ENCODE data around the gene EVC2.

EVC2 gene

DNA sequence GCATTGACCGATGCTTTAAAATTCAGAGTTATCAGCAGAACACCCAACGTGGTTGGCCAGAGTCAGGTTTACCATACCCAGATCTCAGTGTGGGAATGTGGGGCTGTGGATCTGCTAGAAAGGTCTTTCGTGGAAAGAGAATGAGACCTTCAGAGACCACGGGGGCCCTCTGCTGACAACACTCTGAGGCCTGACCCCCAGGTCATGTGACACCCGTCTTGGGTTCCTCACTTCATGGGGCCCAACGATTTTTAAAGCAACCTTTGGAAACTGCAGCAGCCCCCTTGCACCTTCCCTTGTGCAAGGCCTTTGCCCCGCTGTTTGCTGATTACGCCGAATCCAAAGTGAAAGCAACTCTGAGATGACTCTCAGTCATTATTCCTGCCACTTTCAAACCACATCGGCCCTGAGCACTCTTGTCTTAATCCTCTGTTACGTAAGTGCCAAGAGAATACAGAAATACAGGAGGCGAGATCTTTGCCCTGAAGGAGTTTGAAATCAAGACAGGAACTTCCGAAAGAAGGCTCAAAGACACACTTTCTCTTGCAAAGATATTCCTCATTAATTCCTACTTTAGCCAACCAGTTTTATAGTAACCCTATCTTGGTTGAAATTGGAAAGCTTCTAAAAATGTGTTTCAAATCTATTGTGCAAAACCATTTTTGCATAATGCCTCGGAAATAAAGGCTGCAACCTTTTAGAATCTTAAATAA lies 88.3 kb downstream of the EVC2 start:
- no peak for TF ChIP-seq CTCF (IDR thresholded peaks at IDR 0.05)
- H3K27me3 ChIP-seq: no peaks in the 10 kb centered on the region
- no peak overlapping the region for H3K4me3 ChIP-seq (ENCODE audit: low read depth in 1 of 2, low read length in 1 of 2)
- H3K27ac ChIP-seq: no peak overlapping the region
- H3K9me3 ChIP-seq: no peaks in the 10 kb centered on the region
- no peaks in the 10 kb centered on the region for H3K36me3 ChIP-seq
- no peaks in the 10 kb centered on the region for H3K4me1 ChIP-seq (ENCODE audit: control insufficient read depth in 1 of 2, insufficient read depth in 1 of 2, low read depth in 1 of 2, low read length in 1 of 2)

- Histone ChIP-seq H3K9me3 (no peaks in the 10 kb centered on the region), H3K4me1 (ENCODE audit: control insufficient read depth in 1 of 2, insufficient read depth in 1 of 2, low read depth in 1 of 2, low read length in 1 of 2) (no peaks in the 10 kb centered on the region), H3K27me3 (no peaks in the 10 kb centered on the region), H3K36me3 (no peaks in the 10 kb centered on the region), H3K27ac (no peak overlapping the region), H3K4me3 (ENCODE audit: low read depth in 1 of 2, low read length in 1 of 2) (no peak overlapping the region)
- TF ChIP-seq CTCF (IDR thresholded peaks at IDR 0.05): no peak
These were observed 90.1 kb downstream of the EVC2 start for GRCh38 chr4:5618051-5618960.

GRCh38 chr4:5616331-5616950 lies 91.9 kb downstream of the EVC2 start:
- Histone ChIP-seq H3K27me3 (no peaks in the 10 kb centered on the region), H3K27ac (no peak overlapping the region), H3K36me3 (no peaks in the 10 kb centered on the region), H3K9me3 (no peaks in the 10 kb centered on the region), H3K4me1 (ENCODE audit: control insufficient read depth in 1 of 2, insufficient read depth in 1 of 2, low read depth in 1 of 2, low read length in 1 of 2) (no peaks in the 10 kb centered on the region), H3K4me3 (ENCODE audit: low read depth in 1 of 2, low read length in 1 of 2) (no peak overlapping the region)
- TF ChIP-seq CTCF (IDR thresholded peaks at IDR 0.05): no peak

GRCh38 chr4:5615496-5616075 lies 92.8 kb downstream of the EVC2 start:
- no peaks in the 10 kb centered on the region for H3K36me3 ChIP-seq
- H3K27ac ChIP-seq: no peak overlapping the region
- H3K4me3 ChIP-seq (ENCODE audit: low read depth in 1 of 2, low read length in 1 of 2): no peak overlapping the region
- H3K4me1 ChIP-seq (ENCODE audit: control insufficient read depth in 1 of 2, insufficient read depth in 1 of 2, low read depth in 1 of 2, low read length in 1 of 2): no peaks in the 10 kb centered on the region
- H3K9me3 ChIP-seq: no peaks in the 10 kb centered on the region
- no peak for TF ChIP-seq CTCF (IDR thresholded peaks at IDR 0.05)
- no peaks in the 10 kb centered on the region for H3K27me3 ChIP-seq

- H3K27ac ChIP-seq: no peak overlapping the region
- TF ChIP-seq CTCF (IDR thresholded peaks at IDR 0.05): no peak
- H3K27me3 ChIP-seq: no peaks in the 10 kb centered on the region
- H3K36me3 ChIP-seq: no peaks in the 10 kb centered on the region
- H3K4me1 ChIP-seq (ENCODE audit: control insufficient read depth in 1 of 2, insufficient read depth in 1 of 2, low read depth in 1 of 2, low read length in 1 of 2): no peaks in the 10 kb centered on the region
- H3K9me3 ChIP-seq: no peaks in the 10 kb centered on the region
- H3K4me3 ChIP-seq (ENCODE audit: low read depth in 1 of 2, low read length in 1 of 2): no peak overlapping the region
These were observed 96.6 kb downstream of the EVC2 start for GRCh38 chr4:5611750-5612149.
